Mesothelial cell of epicardium (in vitro differentiated cells): ENCODE measurements around the gene BRWD1. TPM values are rescaled to one million over a fixed set of nuclear protein-coding genes. Genes with fewer than 3 reads are reported as not detected.
A peak's percentile ranks its signal among the peaks of the same experiment; 100 is the strongest.

Experiments
- DNase-seq, 2 experiments: peaks; one replicate each; pipeline ENCODE4 v3.0.0; 2021; ENCODE audit warnings: low spot score in 2 of 2; ENCODE audit not compliant: unreplicated experiment in 2 of 2
- H3K27ac Mint-ChIP-seq: 2 replicates; pipeline ENCODE4 v1.8.0; 2021; ENCODE audit warnings: mixed read lengths
- H3K27me3 Mint-ChIP-seq: 2 replicates; pipeline ENCODE4 v1.8.0; 2021; ENCODE audit warnings: low read depth, mixed read lengths
- H3K36me3 Mint-ChIP-seq: 2 replicates; pipeline ENCODE4 v1.8.0; 2021; ENCODE audit warnings: mixed read lengths
- H3K4me1 Mint-ChIP-seq: 2 replicates; pipeline ENCODE4 v1.8.0; 2021; ENCODE audit warnings: mixed read lengths
- H3K4me3 Mint-ChIP-seq: 2 replicates; pipeline ENCODE4 v1.8.0; 2021; ENCODE audit warnings: mild to moderate bottlenecking, moderate library complexity, mixed read lengths
- H3K9me3 Mint-ChIP-seq: 2 replicates; pipeline ENCODE4 v1.8.0; 2021; ENCODE audit warnings: mixed read lengths
- total RNA-seq: library from RNA; stranded (reverse); gene quantifications from 3 replicates; pipeline ENCODE4 v1.2.1, GENCODE V29; 2021
- TF ChIP-seq, protein P1 (sequence below): fragments of 200-600 bp; sonication (generic); IDR thresholded peaks from one replicate; pipeline ENCODE4 v1.5.0; 2021; ENCODE audit warnings: antibody characterized with exemption; ENCODE audit not compliant: unreplicated experiment

BRWD1 gene
- total RNA-seq, 1 donor from 2014 or later = 65.9 TPM

DNA sequence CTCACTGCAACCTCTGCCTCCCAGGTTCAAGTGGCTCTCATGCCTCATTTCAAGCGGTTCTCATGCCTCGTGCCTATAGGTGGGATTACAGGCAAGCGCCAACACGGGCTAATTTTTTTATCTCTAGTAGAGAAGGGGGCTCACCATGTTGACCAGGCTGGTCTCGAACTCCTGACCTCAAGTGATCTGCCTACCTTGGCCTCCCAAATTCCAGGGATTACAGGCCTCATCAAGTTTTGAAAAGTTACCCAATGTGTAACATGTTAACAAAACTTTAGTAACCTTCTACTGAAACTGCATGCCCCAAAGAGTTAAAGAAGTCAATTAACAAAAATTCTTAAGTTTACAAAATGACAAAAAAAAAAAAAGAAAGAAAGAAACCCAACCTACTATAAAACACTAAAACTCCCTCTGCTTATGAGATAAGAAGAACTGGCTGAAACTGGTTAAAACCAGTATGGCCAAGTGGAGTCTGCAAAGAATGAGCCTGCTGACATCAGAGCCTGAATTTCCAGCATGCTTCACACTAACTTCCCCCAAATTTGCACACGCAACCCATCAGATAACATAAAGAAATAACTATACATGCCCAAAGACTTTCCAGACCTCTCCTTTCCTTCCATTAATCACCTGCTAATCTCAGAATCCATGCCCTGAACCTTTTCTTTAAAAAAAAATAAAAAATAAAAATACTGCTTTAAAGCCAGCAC lies 104.7 kb downstream of the BRWD1 start:
- Mint-ChIP-seq H3K36me3 (peaks cover 39% of the 10 kb centered on the region), H3K4me1 (peaks cover 20% of the 10 kb centered on the region), H3K27me3 (no peaks in the 10 kb centered on the region), H3K27ac (peak overlapping the region; percentile 83), H3K9me3 (no peaks in the 10 kb centered on the region), H3K4me3 (no peak overlapping the region)
- no peak for DNase-seq
- TF ChIP-seq, protein P1, sequence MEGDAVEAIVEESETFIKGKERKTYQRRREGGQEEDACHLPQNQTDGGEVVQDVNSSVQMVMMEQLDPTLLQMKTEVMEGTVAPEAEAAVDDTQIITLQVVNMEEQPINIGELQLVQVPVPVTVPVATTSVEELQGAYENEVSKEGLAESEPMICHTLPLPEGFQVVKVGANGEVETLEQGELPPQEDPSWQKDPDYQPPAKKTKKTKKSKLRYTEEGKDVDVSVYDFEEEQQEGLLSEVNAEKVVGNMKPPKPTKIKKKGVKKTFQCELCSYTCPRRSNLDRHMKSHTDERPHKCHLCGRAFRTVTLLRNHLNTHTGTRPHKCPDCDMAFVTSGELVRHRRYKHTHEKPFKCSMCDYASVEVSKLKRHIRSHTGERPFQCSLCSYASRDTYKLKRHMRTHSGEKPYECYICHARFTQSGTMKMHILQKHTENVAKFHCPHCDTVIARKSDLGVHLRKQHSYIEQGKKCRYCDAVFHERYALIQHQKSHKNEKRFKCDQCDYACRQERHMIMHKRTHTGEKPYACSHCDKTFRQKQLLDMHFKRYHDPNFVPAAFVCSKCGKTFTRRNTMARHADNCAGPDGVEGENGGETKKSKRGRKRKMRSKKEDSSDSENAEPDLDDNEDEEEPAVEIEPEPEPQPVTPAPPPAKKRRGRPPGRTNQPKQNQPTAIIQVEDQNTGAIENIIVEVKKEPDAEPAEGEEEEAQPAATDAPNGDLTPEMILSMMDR = no peak

DNA sequence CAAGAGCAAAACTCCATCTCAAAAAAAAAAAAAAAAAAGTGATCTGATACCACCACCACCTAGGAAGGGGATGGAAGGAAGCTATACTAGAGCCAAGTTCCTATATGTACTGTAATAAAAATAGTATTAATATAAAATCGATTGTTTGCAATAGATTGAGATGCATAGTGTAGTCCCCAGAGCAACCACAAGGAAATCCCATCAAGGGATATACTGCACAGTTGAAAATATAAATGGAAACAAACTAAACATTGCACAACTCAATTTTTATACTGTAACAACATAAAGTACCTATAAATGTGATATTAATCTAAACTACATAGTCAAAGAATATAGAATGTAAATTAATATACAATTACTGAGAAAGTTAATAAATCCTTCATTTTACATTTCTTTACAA lies 109.3 kb downstream of the BRWD1 start:
- no peak overlapping the region for H3K27ac Mint-ChIP-seq
- TF ChIP-seq, protein P1 = peak; percentile 42
- H3K4me3 Mint-ChIP-seq = no peak overlapping the region
- H3K27me3 Mint-ChIP-seq = no peaks in the 10 kb centered on the region
- H3K9me3 Mint-ChIP-seq = no peaks in the 10 kb centered on the region
- peaks cover 42% of the 10 kb centered on the region for H3K36me3 Mint-ChIP-seq
- no peak for DNase-seq
- H3K4me1 Mint-ChIP-seq = peaks cover 16% of the 10 kb centered on the region

DNA sequence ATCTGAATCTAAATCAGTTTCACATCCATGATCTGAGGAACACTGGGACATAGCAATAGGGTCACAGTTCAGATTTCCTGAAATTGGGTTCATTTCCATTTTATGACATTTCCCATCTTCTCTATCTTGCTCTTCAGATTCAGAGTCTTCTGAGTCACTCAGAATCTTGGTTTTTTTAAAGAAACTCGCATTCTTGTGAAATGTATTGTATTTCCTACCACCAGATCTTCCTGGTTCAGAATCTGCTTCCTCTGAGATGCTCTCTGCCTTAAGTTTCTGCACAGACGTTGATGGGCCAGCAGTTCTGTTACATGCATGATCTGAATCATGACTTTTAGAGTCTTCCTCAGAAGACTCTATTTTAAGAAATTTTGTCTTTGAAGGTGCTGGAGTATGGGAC lies 114.6 kb downstream of the BRWD1 start:
- no peaks in the 10 kb centered on the region for H3K27me3 Mint-ChIP-seq
- DNase-seq = no peak
- no peak overlapping the region for H3K27ac Mint-ChIP-seq
- no peak overlapping the region for H3K4me3 Mint-ChIP-seq
- H3K4me1 Mint-ChIP-seq = peaks cover 5% of the 10 kb centered on the region
- no peaks in the 10 kb centered on the region for H3K9me3 Mint-ChIP-seq
- TF ChIP-seq, protein P1 = no peak
- H3K36me3 Mint-ChIP-seq = peaks cover 44% of the 10 kb centered on the region

DNA sequence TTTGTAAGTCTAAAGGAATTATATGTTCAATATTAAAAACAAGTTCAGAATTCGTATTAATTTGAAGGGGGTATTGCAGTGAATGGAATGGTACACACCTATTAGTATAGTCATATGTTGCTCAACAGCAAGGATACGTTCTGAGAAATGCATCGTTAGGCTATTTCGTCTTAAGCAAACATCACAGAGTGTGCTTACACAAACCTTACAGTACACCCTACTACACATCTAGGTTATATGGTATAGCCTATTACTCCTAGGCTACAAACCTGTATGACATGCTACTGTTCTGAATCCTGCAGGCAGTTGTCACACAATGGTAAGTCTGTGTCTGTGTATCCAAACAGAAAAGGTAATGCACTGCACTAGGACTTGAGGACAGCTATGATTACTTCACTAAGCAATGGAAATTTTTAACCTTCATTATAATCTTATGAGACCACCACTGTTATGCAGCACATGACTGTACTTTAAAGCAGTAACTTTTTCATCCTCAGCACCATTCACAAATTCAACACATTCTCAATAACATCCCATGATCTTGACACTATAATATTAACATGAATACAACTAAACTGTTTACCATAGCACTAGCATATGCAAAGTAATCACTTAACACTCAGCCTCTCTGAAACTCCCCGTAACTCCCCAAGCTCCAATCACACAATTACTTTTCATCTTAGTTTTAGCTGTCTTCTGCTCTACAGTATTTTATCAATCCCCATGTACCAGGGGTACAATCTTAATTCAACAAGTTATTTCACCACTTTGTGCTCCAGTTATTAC lies 115.8 kb downstream of the BRWD1 start:
- DNase-seq = no peak
- no peaks in the 10 kb centered on the region for H3K27me3 Mint-ChIP-seq
- no peaks in the 10 kb centered on the region for H3K9me3 Mint-ChIP-seq
- H3K4me3 Mint-ChIP-seq = no peak overlapping the region
- peaks cover under 1% of the 10 kb centered on the region for H3K4me1 Mint-ChIP-seq
- H3K27ac Mint-ChIP-seq = no peak overlapping the region
- peaks cover 38% of the 10 kb centered on the region for H3K36me3 Mint-ChIP-seq
- TF ChIP-seq, protein P1 = no peak

DNA sequence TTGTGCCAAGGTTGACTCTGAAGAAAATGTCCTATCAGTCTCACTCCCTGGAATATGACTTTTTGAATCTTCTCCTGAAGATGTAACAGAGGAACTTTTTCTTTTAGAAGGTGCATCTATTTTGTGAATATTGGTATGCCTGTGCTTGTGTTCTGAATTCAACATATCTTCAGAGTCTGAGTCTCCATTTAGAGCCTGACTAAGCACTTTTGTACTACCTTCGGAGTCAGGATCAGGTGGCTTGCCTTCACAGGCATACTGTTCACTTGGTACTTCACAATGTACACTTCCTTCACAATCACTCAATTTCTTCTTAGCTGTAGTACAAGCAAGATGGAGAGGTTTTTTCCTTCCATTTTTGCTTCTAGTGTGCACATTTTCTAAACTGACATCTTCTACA lies 116.6 kb downstream of the BRWD1 start:
- no peak overlapping the region for H3K4me3 Mint-ChIP-seq
- no peaks in the 10 kb centered on the region for H3K4me1 Mint-ChIP-seq
- DNase-seq = no peak
- TF ChIP-seq, protein P1 = no peak
- H3K27ac Mint-ChIP-seq = no peak overlapping the region
- H3K9me3 Mint-ChIP-seq = no peaks in the 10 kb centered on the region
- H3K27me3 Mint-ChIP-seq = no peaks in the 10 kb centered on the region
- peaks cover 37% of the 10 kb centered on the region for H3K36me3 Mint-ChIP-seq
